Measurements from ENCODE around the gene ATP6V1F. TPM values are rescaled to one million over a fixed set of nuclear protein-coding genes. Genes with fewer than 3 reads are reported as not detected.
A peak's percentile ranks its signal among the peaks of the same experiment; 100 is the strongest.

Gene ATP6V1F
- total RNA-seq, 1 donor from 2014 or later = 144 TPM

DNA sequence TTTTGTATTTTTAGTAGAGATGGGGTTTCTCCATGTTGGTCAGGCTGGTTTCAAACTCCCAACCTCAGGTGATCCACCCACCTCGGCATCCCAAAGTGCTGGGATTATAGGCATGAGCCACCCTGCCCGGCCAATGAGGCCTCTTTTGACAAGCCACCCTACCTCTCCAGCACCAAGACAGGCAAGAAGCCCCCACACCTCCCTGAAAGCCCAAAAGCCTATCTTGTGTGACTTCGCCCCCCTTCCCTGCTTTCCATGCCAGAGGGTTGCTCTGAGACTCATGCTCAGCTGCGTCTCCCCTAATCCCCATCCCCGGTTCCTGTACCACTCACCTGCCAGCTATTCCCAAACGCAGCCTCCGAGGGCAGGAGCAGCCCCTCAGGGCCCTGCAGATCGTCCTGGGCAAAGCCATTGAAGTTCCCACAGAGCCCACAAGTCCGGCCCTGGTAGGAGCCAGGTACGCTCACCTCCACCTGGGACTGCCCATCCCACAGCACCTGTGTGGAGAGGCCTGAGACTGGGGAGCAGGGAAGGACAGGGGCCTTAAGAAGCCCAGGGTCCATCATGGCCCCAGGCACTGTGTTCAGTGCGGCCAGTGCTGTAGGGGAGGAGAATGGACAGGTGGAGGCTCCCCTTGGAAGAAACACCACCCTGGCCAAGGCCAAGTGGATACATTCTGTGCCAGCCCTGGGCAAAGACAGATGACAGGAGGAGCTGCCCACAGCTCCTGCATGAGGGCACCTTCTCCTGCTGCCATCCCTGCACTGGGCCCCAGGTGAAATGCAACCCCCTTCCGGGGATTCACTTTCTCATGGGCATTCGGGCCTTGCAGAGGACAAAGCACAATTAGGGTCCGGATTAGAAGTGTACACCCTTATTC lies 15.8 kb downstream of the ATP6V1F start:
- H3K4me3 Mint-ChIP-seq = no peak overlapping the region
- H3K27me3 Mint-ChIP-seq (ENCODE audit: low read depth) = no peaks in the 10 kb centered on the region
- no peak overlapping the region for H3K27ac Mint-ChIP-seq (ENCODE audit: unreplicated experiment)
- no peaks in the 10 kb centered on the region for H3K4me1 Mint-ChIP-seq
- no peaks in the 10 kb centered on the region for H3K9me3 Mint-ChIP-seq
- H3K36me3 Mint-ChIP-seq (ENCODE audit: low read depth) = no peaks in the 10 kb centered on the region
- TF ChIP-seq, protein P1, sequence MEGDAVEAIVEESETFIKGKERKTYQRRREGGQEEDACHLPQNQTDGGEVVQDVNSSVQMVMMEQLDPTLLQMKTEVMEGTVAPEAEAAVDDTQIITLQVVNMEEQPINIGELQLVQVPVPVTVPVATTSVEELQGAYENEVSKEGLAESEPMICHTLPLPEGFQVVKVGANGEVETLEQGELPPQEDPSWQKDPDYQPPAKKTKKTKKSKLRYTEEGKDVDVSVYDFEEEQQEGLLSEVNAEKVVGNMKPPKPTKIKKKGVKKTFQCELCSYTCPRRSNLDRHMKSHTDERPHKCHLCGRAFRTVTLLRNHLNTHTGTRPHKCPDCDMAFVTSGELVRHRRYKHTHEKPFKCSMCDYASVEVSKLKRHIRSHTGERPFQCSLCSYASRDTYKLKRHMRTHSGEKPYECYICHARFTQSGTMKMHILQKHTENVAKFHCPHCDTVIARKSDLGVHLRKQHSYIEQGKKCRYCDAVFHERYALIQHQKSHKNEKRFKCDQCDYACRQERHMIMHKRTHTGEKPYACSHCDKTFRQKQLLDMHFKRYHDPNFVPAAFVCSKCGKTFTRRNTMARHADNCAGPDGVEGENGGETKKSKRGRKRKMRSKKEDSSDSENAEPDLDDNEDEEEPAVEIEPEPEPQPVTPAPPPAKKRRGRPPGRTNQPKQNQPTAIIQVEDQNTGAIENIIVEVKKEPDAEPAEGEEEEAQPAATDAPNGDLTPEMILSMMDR (conservative IDR thresholded peaks at IDR 0.05) = no peak
- DNase-seq (ENCODE audit: low read depth, low spot score) = no peak

DNA sequence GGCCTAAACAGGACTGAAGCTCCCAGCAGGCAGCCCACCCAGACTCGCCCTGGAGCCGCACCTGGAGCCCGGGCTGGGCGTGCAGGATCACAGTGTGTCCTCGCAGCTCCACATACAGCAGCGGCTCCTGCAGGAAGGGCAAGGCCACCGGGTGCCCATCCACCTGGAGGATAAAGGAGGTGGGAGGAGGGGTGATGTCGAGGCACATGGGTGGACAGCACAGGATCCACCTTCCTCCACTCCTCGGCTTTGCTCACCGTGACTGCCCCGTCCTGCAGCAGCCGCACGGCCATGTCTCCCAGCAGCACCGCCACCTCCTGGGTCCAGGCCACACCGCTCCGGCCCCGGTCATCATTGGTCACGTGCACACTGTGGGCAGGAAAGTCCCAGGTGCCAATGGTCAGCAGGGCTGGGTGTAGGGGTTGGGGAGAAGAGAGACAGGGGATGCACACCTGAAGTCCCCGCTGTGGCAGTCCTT lies 16.8 kb downstream of the ATP6V1F start:
- DNase-seq (ENCODE audit: low read depth, low spot score) = no peak
- Mint-ChIP-seq H3K4me3 (no peak overlapping the region), H3K27ac (ENCODE audit: unreplicated experiment) (no peak overlapping the region), H3K36me3 (ENCODE audit: low read depth) (no peaks in the 10 kb centered on the region), H3K9me3 (no peaks in the 10 kb centered on the region), H3K4me1 (peaks cover 4% of the 10 kb centered on the region), H3K27me3 (ENCODE audit: low read depth) (no peaks in the 10 kb centered on the region)
- TF ChIP-seq, protein P1 (conservative IDR thresholded peaks at IDR 0.05) = no peak

DNA sequence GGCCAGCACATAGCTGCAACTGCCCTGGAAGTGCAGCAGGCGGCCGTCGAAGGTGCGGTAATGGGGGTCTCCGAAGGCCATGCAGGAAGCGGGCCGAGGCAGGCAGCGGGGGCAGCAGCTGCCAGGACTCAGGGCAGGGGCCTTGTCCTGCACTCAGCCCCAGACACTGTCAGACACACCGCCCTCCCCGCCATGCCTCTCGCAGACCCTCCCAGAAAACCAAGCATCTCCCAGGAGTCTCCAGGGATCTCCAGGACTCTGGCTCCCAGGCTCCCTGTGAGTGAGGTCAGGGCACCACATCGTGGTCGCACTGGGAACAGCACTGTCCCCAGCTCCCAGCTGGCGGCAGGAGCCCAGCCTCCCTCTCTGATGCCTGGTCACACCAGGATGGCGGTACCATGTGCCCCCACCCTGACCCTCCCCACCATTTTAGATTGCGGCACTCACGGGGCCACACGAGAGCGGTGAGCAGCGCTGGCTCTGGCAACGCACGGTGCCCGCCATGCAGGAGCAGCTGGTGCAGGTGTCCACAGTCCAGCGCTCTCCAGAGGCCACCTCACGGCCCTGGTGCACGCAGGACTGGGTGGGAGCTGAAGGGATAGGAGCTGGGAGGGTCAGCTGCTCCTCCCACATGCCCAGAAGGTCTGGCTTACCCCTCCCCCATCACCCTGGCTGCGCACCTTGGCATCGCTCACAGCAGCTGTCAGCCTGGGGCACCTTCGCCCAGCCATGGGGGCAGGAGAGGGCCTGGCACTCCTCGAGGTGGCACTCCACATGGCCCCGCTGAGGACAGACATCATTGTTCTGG lies 17.5 kb downstream of the ATP6V1F start:
- peak; percentile 75 for DNase-seq (ENCODE audit: low read depth, low spot score)
- no peaks in the 10 kb centered on the region for H3K9me3 Mint-ChIP-seq

DNA sequence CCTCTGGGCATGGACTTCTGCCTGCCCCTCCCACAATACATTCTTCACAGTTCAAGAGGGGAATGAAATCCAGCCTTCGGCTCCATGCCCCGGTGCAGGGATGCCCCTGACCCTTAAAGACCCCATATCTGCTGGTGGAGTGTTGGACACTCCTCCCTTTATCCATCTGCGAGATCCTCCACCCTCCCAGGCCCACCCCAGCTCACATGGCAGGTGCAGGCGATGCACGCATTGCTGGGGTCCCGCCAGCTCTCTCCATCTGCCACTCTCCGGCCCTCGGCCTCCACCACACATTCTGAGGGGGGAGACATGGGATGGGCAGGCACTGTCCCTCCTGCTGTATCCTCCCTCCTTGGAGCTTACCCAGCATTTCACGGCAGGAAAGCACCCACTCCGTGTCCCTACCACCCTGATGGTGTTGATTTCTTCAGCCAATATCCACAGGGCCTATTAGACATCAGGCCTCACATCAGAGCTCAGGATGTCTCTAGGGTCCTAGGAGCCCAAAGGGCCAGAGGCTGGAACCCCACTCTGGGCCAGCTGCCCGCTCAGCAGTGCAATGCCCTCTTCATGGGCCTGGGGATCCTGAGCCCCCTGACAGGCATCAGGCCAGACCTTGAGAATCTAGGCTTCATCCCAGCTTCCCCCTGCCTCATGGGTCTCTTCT lies 18.3 kb downstream of the ATP6V1F start:
- no peak overlapping the region for H3K4me3 Mint-ChIP-seq

More for the DNA sequence above, 17.5 kb downstream of the ATP6V1F start:
- Mint-ChIP-seq H3K27ac (ENCODE audit: unreplicated experiment) (no peak overlapping the region), H3K36me3 (ENCODE audit: low read depth) (no peaks in the 10 kb centered on the region), H3K4me1 (peaks cover 4% of the 10 kb centered on the region), H3K27me3 (ENCODE audit: low read depth) (no peaks in the 10 kb centered on the region), H3K4me3 (no peak overlapping the region)
- TF ChIP-seq, protein P1 (conservative IDR thresholded peaks at IDR 0.05) = peak; percentile 80

More for the DNA sequence above, 18.3 kb downstream of the ATP6V1F start:
- Mint-ChIP-seq H3K36me3 (ENCODE audit: low read depth) (no peaks in the 10 kb centered on the region), H3K27me3 (ENCODE audit: low read depth) (peaks cover 3% of the 10 kb centered on the region), H3K27ac (ENCODE audit: unreplicated experiment) (no peak overlapping the region), H3K9me3 (no peaks in the 10 kb centered on the region), H3K4me1 (peaks cover 4% of the 10 kb centered on the region)
- no peak for DNase-seq (ENCODE audit: low read depth, low spot score)
- TF ChIP-seq, protein P1 (conservative IDR thresholded peaks at IDR 0.05) = no peak
